NCI-H1436 treated with DMSO at 0.1 percent for 48 hours (cell line): ENCODE data around the gene PKIG.

Experiments
- DNase-seq: peaks from one replicate; lab custom pipeline; 2025; lab: John Stamatoyannopoulos, UW

PKIG gene

GRCh38 chr20:44596876-44597275, 14.5 kb downstream of the PKIG start:
- no peak for DNase-seq

GRCh38 chr20:44597516-44597915, 15.1 kb downstream of the PKIG start:
- no peak for DNase-seq

- DNase-seq = no peak
Observed at GRCh38 chr20:44597930-44598329, 15.6 kb downstream of the PKIG start.

- no peak for DNase-seq
Observed at GRCh38 chr20:44598423-44599305, 16.3 kb downstream of the PKIG start.

DNA sequence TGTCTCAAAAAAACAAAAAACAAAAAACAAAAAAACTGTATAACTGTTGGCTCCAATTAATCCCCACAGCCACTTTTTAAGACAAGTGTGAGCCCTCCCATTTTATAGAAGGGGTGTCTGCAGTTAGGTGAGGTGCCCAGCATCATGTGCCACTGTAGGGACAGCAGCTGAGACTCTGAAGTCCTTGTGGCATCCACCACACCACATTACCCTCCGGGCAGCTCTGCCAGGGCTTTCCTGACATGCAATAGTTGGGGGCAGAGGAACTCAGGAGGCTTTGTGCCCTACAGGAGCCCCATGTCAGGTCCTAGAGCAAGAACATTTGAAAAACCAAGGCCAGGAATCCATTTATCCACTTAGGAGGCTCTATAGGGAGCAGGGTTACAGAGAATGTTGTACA, 17.3 kb downstream of the PKIG start:
- no peak for DNase-seq

- no peak for DNase-seq
Observed at GRCh38 chr20:44600301-44600700, 17.9 kb downstream of the PKIG start.

GRCh38 chr20:44600758-44601201, 18.4 kb downstream of the PKIG start:
- no peak for DNase-seq

GRCh38 chr20:44601236-44601671, 18.9 kb downstream of the PKIG start:
- DNase-seq = no peak

- DNase-seq = no peak
Observed at GRCh38 chr20:44601801-44602204, 19.4 kb downstream of the PKIG start.

- no peak for DNase-seq
Observed at GRCh38 chr20:44603327-44603726, 20.9 kb downstream of the PKIG start.

- no peak for DNase-seq
Observed at GRCh38 chr20:44606725-44607441, 24.5 kb downstream of the PKIG start.

GRCh38 chr20:44609006-44609515, 26.7 kb downstream of the PKIG start:
- no peak for DNase-seq

- peak; percentile 15 for DNase-seq
Observed at GRCh38 chr20:44609516-44610312, 27.3 kb downstream of the PKIG start.

GRCh38 chr20:44610313-44610962, 28.1 kb downstream of the PKIG start:
- no peak for DNase-seq

GRCh38 chr20:44613575-44613974, 31.2 kb downstream of the PKIG start:
- DNase-seq = no peak

GRCh38 chr20:44614525-44614924, 32.1 kb downstream of the PKIG start:
- no peak for DNase-seq

DNA sequence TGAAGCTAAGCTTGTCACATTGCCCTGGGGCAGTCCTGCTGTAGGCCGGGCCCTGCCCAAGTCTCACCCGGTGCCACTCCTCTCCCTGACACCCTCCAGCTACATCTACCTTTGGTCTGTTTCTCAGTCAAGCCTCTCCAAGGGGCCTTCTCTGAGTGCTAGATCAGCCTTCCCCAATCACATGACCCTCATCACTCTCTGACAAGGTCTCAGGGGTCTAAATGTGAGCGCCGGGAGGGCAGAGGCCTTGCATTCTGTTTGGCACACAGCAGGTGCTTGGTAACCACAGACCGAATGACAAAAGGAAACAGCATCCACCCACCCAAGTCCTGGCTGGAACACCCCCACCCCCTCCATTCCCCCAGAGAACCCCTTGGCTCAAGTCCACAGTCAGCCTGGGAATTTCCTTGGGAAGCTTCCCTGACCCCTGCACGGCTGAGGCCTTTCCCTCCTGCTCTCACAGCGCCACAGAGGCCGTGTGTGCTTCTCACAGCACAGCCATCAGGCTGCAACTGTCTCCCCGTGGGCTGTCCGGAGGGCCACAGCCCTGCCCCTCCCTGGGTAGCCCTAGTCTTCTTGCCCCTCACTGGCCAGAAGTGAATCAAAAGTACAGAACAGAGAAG, 32.9 kb downstream of the PKIG start:
- no peak for DNase-seq

- no peak for DNase-seq
Observed at GRCh38 chr20:44615876-44616603, 33.7 kb downstream of the PKIG start.

DNA sequence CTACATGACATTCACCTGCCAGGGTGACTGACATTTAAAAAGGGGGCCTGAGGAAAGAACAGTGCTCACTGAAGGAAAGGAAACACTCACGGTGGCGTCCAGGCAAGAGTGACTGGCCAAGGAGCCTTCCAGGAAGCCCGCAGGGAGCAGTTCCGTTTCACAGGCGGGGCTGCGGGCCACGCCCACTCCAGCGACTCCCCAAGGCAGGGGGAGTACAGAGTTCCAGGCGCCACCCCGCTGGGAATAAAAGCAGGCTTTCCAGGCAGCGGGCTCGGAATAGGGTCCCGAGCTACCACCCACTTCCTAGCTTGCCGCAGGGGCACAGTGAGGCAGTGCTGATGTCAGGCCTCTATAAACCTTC, 34.2 kb downstream of the PKIG start:
- DNase-seq = no peak

DNA sequence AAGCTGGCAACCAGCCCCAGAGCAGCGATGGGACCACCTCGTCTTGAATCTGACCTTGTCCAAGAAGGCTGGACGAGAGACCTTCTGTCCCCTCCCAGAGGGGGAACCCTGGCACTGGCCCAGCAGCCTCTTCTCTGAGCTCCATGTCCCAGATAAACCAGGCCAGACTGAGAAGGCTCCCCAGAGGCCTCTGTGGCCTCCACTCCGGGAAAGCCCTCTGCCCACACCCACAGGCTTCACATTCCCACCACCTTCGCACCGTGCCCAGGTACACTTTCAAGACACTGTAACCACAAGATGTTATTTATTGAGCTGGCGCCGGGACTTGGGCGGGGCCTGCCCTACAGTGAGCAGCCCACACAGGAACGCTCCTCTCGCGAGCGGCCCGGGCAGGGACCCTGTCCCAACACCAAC, 35.9 kb downstream of the PKIG start:
- DNase-seq = no peak

GRCh38 chr20:44619294-44619693, 36.9 kb downstream of the PKIG start:
- DNase-seq = no peak
